Measurements from ENCODE around the gene FAM181A.

The FAM181A gene

DNA sequence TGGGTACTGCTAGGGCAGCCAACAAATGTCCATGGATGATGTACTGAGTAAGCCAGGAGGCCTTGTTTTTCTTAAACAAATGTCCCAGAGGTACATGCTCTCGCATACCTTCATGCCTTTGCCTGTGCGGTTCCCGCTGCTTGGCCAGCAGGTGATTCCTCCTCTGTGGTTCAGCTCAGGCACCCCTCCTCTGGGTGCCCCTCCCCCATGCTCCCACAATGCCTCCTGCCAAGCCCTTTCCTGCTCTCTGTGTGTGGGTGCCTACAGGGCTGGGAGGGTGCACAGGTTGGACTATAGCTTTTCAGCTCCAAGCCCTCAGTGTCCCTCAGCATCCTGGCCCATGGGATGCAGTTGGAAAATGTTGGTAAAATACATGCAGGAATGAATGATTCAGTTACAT lies 25.7 kb downstream of the FAM181A start:
- no peak for DNase-seq

DNA sequence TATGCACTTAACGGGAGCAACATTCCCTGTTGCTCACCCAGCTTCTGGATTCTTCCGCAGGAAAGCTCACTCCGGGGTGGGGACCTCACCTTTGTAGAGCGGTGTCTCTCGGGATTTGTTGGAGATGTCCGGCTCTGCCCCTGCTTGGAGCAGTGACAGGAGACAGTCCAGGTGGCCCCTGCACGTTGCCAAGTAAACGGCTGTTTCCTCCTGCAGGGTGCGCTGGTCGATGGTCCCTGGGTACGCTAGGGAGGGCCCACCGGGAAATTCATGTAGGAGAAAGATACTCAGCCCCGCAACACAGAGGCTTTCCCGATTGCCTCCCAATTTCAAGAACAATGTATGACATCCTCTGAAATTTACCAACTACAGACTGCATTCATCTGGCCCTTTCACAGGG lies 26.1 kb downstream of the FAM181A start:
- DNase-seq: no peak

GRCh38 chr14:93953739-93954515 lies 26.8 kb downstream of the FAM181A start:
- no peak for DNase-seq

DNA sequence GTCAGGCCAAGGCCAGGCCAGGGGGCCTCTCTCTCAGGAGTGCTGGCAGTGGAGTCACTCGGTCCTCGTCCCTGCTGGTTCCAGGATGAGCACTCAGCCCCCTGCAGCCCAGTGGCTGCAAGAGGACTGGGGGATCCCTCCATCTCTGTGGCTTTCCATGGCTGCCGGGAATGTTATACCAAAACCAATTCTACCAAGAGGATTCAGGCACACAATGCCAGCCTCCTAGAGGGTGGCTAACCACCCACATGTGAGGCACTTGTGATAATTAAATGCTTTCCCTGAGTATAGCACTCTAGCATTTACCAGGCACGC lies 27.3 kb downstream of the FAM181A start:
- no peak for DNase-seq

DNA sequence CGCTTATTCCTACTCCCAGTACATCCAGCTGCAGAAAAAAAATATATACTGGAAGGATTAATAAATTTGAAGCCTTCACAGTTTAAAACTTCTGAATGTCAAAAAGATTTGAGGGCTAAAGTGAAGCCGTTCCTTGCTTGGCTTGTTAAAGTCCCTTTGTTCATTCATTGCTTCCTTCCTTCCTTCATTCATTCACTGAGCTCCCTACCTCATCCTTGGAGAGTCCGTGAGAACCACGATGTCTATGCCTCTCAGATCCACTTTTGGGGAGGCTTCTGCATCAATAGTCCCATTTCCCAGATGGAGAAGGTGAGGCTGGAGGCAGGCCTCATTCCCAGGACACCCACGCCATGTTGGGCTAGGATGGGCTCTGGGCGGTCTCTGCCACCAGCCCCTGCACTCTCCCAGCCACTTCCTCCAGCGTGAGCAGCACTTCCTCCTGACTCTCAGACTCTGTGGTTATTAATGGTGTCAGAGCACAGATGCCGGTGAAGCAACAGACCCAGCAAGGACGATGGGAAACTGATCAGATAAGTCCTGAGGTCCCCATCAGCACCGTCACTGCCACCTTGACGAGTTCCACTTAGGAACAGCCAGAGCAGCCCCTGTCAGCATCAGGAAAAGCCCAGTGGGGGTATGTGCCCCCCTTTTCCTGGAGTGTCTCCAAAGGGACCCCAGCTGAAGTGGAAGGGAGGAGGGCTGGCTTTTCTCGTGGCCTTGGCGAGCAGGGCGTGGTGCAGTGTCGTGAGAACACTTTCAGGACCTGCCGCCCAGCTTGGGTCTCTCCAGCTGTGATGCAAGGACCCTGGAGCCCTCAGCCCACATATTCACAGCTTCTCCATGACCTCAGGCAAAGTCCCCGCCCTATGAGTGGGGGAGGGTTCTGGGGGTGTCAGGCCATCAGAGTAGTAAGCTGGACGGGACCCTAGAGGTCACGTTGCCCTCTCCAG lies 28.0 kb downstream of the FAM181A start:
- DNase-seq: peak; percentile 41

GRCh38 chr14:93955850-93956481 lies 28.8 kb downstream of the FAM181A start:
- DNase-seq: no peak

GRCh38 chr14:93956514-93957332 lies 29.6 kb downstream of the FAM181A start:
- DNase-seq: no peak

GRCh38 chr14:93957333-93957710 lies 30.2 kb downstream of the FAM181A start:
- DNase-seq: no peak

DNA sequence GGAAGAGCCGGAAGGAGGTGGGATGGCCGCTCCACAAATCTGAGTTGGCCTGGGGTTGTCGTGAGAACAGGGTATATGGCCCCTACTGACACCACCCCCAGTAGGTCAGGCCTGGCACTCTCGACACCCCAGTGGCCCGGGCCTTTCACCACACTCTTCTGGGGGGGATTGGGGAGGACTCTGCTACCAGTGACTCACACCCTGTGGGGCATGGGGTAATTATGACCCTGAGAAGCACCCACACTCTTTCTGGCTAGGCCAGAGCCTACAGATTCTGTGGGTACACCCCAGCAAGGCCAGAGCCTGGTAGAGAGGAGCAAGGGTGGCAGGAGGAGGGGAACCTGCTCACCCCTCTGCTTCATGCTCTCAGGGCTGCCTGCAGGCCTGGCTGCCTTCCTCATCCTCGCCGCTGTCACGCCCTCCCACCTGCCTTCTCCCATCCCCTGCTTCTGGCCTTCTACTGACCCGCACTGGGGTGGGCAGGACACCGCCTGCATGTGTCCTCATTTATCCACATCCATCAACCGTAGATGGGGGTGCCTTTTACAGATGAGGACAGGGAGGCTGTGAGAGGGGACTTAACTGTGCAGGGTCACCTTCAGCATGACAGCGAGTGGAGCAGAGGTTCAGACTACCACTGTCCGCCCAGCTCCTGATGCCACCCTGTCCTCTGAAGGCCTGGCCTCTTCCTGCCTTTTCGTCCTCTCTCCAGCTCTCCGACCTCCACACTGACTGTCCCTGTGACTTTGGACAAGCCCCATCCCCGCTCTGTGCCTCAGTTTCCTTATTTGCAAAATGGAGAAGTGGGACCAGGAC lies 30.8 kb downstream of the FAM181A start:
- DNase-seq: no peak

- DNase-seq: no peak
These were observed 31.6 kb downstream of the FAM181A start for GRCh38 chr14:93958567-93959238.

DNA sequence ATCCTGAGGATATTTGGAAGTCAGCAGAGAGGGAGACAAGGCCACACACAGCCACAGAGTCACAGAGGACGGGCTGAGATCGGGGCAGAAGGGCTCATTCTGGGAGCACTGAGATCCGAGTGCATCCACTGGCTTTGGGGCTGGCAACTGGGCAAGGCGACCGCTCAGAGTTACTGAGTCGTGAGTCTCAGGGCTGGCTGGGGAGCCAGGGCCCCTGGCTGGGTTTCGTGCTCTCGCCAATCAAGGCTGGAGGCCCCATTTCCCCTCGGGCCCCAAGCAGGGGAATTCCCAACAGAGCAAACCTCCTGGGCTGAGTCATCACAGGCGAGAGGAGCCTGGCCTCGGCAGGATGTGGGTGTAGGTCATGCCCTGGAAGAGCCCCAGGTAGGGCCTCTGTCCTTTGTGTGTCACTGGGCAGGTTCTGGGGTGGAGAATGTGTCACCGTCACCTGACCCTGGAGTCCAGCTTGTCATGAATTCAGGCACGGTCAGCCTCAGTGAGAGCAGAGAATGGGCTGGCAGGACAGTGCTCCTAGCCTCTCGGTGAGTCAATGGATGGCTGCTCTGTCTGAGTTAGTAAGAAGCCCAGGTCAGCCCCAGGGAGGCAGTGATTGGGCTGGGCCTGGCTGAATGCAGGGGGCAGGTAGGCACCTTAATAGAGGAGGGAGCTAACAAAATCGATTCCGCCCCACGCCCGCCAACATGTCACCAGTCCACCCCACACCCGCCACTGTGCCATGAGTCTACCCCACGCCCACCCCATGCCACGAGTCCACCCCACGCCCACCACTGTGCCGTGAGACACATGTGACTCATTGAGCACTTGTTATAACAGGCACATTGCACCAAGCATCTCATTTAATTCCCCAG lies 32.3 kb downstream of the FAM181A start:
- DNase-seq: peak; percentile 69

- no peak for DNase-seq
These were observed 32.9 kb downstream of the FAM181A start for GRCh38 chr14:93960108-93960475.

- DNase-seq: no peak
These were observed 33.8 kb downstream of the FAM181A start for GRCh38 chr14:93960774-93961438.

DNA sequence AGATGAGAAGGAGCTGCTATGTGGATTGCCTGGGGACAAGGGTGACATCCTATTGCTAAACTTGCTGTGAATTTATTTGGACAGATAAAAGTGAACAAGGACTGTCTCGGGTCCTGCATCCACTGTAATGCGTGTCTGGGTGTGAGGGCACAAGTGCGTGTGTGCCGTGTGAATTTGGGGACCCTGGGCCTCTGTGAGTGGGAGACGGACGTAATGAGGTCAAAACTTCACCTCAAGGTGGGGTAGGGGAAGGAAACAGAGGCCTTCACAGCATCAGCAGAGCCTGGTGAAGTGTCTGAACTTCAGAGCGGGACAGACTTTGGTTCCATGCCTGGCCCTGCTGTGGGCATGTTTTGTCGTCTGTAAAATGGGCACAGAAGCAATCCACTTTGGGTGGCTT lies 34.5 kb downstream of the FAM181A start:
- no peak for DNase-seq

GRCh38 chr14:93962701-93963601 lies 35.8 kb downstream of the FAM181A start:
- DNase-seq: peak; percentile 63

DNA sequence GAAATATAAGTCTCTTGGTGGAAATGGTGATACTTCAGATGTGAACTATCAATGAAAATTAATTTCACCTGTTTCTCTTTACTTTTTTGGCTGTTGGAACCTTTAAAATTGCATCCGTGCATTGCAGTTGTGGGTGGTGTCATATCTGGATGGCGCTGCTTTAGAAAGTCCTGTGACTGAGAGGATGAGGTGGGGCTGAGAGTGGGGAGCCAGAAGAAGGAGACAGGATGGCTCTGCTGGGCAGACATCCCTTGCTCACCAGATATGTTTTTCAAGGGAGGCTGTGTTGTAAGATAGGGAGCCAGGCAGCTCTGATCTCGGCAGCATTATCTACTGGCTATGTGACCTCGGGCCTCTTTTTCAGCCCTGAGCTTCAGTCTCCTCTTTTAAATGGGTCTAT lies 36.5 kb downstream of the FAM181A start:
- no peak for DNase-seq

DNA sequence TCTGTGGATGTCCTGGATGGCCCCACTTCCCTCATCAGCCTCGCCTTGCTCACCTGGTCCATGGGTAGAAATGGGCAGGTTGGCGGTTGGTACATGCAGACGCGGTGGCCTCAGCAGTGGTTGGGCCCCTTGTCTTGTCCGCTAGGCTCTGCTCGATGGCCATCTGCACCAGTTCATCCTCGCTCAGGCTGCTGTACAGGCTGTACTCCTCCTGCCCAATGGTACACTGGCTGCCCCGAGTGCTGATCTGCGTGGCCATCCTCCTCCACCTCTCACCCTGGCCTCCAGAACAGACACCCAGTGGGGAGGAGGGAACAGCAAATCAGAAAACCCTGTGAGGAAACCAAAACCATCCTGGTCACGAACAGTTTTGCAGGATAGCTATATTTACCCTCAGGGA lies 37.1 kb downstream of the FAM181A start:
- no peak for DNase-seq

GRCh38 chr14:93964820-93965286 lies 37.7 kb downstream of the FAM181A start:
- no peak for DNase-seq

All from KG1 (cell line).